ENCODE results near the gene COPB1.

The COPB1 gene

GRCh38 chr11:14513800-14514199, 14.2 kb upstream of the COPB1 start:
- no peak for TF ChIP-seq CTCF (IDR thresholded peaks at IDR 0.05; ENCODE audit: insufficient read depth, low read depth, low read length, missing control alignments)
- DNase-seq (ENCODE audit: low read depth) = no peak
- H3K4me3 ChIP-seq (ENCODE audit: low read length) = no peak overlapping the region

- no peak for DNase-seq (ENCODE audit: low read depth)
- H3K4me3 ChIP-seq (ENCODE audit: low read length) = no peak overlapping the region
- TF ChIP-seq CTCF (IDR thresholded peaks at IDR 0.05; ENCODE audit: insufficient read depth, low read depth, low read length, missing control alignments) = no peak
These were observed 6.9 kb upstream of the COPB1 start for GRCh38 chr11:14506532-14506931.

- TF ChIP-seq CTCF (IDR thresholded peaks at IDR 0.05; ENCODE audit: insufficient read depth, low read depth, low read length, missing control alignments) = no peak
- no peak for DNase-seq (ENCODE audit: low read depth)
- H3K4me3 ChIP-seq (ENCODE audit: low read length) = no peak overlapping the region
These were observed 3.4 kb upstream of the COPB1 start for GRCh38 chr11:14503023-14503422.

GRCh38 chr11:14502039-14502438, 2.4 kb upstream of the COPB1 start:
- no peak for TF ChIP-seq CTCF (IDR thresholded peaks at IDR 0.05; ENCODE audit: insufficient read depth, low read depth, low read length, missing control alignments)
- no peak for DNase-seq (ENCODE audit: low read depth)
- H3K4me3 ChIP-seq (ENCODE audit: low read length) = no peak overlapping the region

- TF ChIP-seq CTCF (IDR thresholded peaks at IDR 0.05; ENCODE audit: insufficient read depth, low read depth, low read length, missing control alignments) = no peak
- peak; percentile 61 for DNase-seq (ENCODE audit: low read depth)
- peak overlapping the region; percentile 96 for H3K4me3 ChIP-seq (ENCODE audit: low read length)
These were observed 605 bp upstream of the COPB1 start for GRCh38 chr11:14500181-14500651.

GRCh38 chr11:14499178-14499559, 442 bp downstream of the COPB1 start:
- peak; percentile 15 for DNase-seq (ENCODE audit: low read depth)
- peak overlapping the region; percentile 96 for H3K4me3 ChIP-seq (ENCODE audit: low read length)

More at GRCh38 chr11:14499178-14499559, 442 bp downstream of the COPB1 start:
- TF ChIP-seq CTCF (IDR thresholded peaks at IDR 0.05; ENCODE audit: insufficient read depth, low read depth, low read length, missing control alignments) = no peak
